Body of pancreas (tissue), 4 donors: ENCODE results near the gene SIN3B. TPM values are rescaled to one million over a fixed set of nuclear protein-coding genes. Genes with fewer than 3 reads are reported as not detected.
"Not testable (repeated sequence)": the region's sequence is repeated elsewhere in the genome, so short reads cannot be mapped to it uniquely, and the experiment has no call there.

ENCODE experiments used
- ATAC-seq: fragments of 150-250 bp; one replicate; pipeline ENCODE4 v1.9.1; 2016
- DNase-seq, 4 donors: peaks; one replicate each; pipeline ENCODE4 v3.0.0-alpha.2; 2019
- H3K27ac ChIP-seq, 4 donors: fragments of 200-600 bp; sonication (generic); 1 replicate in 3 of 4; 2 replicates in 1 of 4; pipeline versions ENCODE4 v1.5.1 to v1.6.1; 2016 to 2019; ENCODE audit warnings: mild to moderate bottlenecking in 1 of 4, mixed read lengths in 1 of 4, moderate library complexity in 1 of 4
- H3K27me3 ChIP-seq, 2 donors: fragments of 200-600 bp; sonication (generic); one replicate each; pipeline ENCODE4 v1.6.0; 2016; ENCODE audit warnings: mild to moderate bottlenecking in 1 of 2
- H3K36me3 ChIP-seq, 2 donors: fragments of 200-600 bp; sonication (generic); replicated peaks in 1 of 2; 2 replicates each; pipeline ENCODE4 v1.5.1; 2016; ENCODE audit warnings: low read depth in 2 of 2; ENCODE audit not compliant: insufficient read depth in 1 of 2
- H3K4me1 ChIP-seq: fragments of 200-600 bp; sonication (generic); one replicate; pipeline ENCODE4 v1.6.0; 2016
- H3K4me3 ChIP-seq, 2 donors: fragments of 200-600 bp; sonication (generic); 1 replicate in 1 of 2; 2 replicates in 1 of 2; pipeline ENCODE4 v1.5.1; 2016 to 2019
- H3K9me3 ChIP-seq, 3 donors: fragments of 200-600 bp; sonication (generic); 1 replicate in 2 of 3; 2 replicates in 1 of 3; pipeline ENCODE4 v1.5.1; 2016
- CTCF ChIP-seq, 7 experiments: fragments of 450-650 bp in 4 of 7; fragments of 200-600 bp in 3 of 7; sonication (generic) in 3 of 7; IDR thresholded peaks; one replicate each; pipeline ENCODE4 v1.5.1; 2016 to 2019; ENCODE audit warnings: antibody characterized with exemption in 7 of 7
- POLR2A ChIP-seq, 3 donors: fragments of 450-650 bp; IDR thresholded peaks; one replicate each; pipeline ENCODE4 v1.6.1; 2016; ENCODE audit warnings: antibody characterized with exemption in 3 of 3, mild to moderate bottlenecking in 2 of 3
- WGBS, 2 donors: methylation state at CpG; one replicate each; pipeline ENCODE4 v1.1.5; 2017; 5-methylcytosine and 5-hydroxymethylcytosine counted together
- intact Hi-C: fragments of 100-400 bp; cut with DNase I; formaldehyde crosslinking; loops from one replicate; pipeline ENCODE4 v1.15.1; 2023
- total RNA-seq, 2 donors: library from RNA; depleted of rRNA; stranded (reverse); fragments of >200 nt; gene quantifications; one replicate each; pipeline ENCODE4 v1.1.0, GENCODE V29; 2016

Gene SIN3B
- total RNA-seq, 2 donors from 2014 or later = 21.5 to 71.2 TPM

- no peak overlapping the region for H3K27ac ChIP-seq
- H3K9me3 ChIP-seq = no peaks in the 10 kb centered on the region
- H3K27me3 ChIP-seq = no peaks in the 10 kb centered on the region
- H3K4me3 ChIP-seq = no peak overlapping the region
- 91 to 100% methylated on average over 3 of the region's 3 CpGs for WGBS, 2 donors
- no peak for ATAC-seq
- TF ChIP-seq POLR2A (IDR thresholded peaks at IDR 0.05) = no peak
- TF ChIP-seq CTCF (IDR thresholded peaks at IDR 0.05) = no peak
- peaks cover 17% of the 10 kb centered on the region in 2 donors for H3K36me3 ChIP-seq
- intact Hi-C loops = no loop called here
- no peaks in the 10 kb centered on the region for H3K4me1 ChIP-seq
- DNase-seq = no peak
Measured at GRCh38 chr19:16873594-16873993, 44.4 kb downstream of the SIN3B start.

GRCh38 chr19:16874250-16874977, 45.2 kb downstream of the SIN3B start:
- intact Hi-C loops = no loop called here
- Histone ChIP-seq H3K4me1 (no peaks in the 10 kb centered on the region), H3K27ac (no peak overlapping the region), H3K9me3 (no peaks in the 10 kb centered on the region), H3K27me3 (no peaks in the 10 kb centered on the region), H3K36me3 (peaks cover 17 to 20% of the 10 kb centered on the region in 2 donors), H3K4me3 (no peak overlapping the region)
- DNase-seq = no peak
- 92 to 94% methylated on average over 1 of the region's 1 CpG for WGBS, 2 donors
- no peak for ATAC-seq
- TF ChIP-seq CTCF (IDR thresholded peaks at IDR 0.05) (no peak), POLR2A (IDR thresholded peaks at IDR 0.05) (no peak)

GRCh38 chr19:16874978-16875299, 45.7 kb downstream of the SIN3B start:
- DNase-seq, H3K27ac ChIP-seq, H3K27me3 ChIP-seq, ATAC-seq, H3K9me3 ChIP-seq, H3K4me3 ChIP-seq, H3K4me1 ChIP-seq, intact Hi-C loops: not testable (repeated sequence)
- H3K36me3 ChIP-seq = peaks cover 17 to 20% of the 10 kb centered on the region in 2 donors

GRCh38 chr19:16875584-16876555, 46.7 kb downstream of the SIN3B start:
- Histone ChIP-seq H3K9me3 (peaks cover 0 to 3% (median 0%) of the 10 kb centered on the region in 3 donors), H3K4me1 (no peaks in the 10 kb centered on the region), H3K27ac (no peak overlapping the region), H3K27me3 (no peaks in the 10 kb centered on the region), H3K4me3 (no peak overlapping the region), H3K36me3 (peaks cover 17 to 20% of the 10 kb centered on the region in 2 donors)
- DNase-seq (no peak), ATAC-seq (no peak)
- 87 to 92% methylated on average over 22 to 31 of the region's 39 CpGs for WGBS, 2 donors
- TF ChIP-seq CTCF (IDR thresholded peaks at IDR 0.05) = no peak
- TF ChIP-seq POLR2A (IDR thresholded peaks at IDR 0.05) = no peak
- intact Hi-C loops = no loop called here

- WGBS, 2 donors = 76 to 91% methylated on average over 10 to 12 of the region's 12 CpGs
- ATAC-seq (peak; percentile 16), DNase-seq (no peak)
- Histone ChIP-seq H3K4me1 (no peaks in the 10 kb centered on the region), H3K9me3 (peaks cover 0 to 13% (median 0%) of the 10 kb centered on the region in 3 donors), H3K27ac (no peak overlapping the region), H3K36me3 (peaks cover 17 to 18% of the 10 kb centered on the region in 2 donors), H3K4me3 (no peak overlapping the region), H3K27me3 (no peaks in the 10 kb centered on the region)
- TF ChIP-seq POLR2A (IDR thresholded peaks at IDR 0.05) = no peak
- no peak for TF ChIP-seq CTCF (IDR thresholded peaks at IDR 0.05)
- intact Hi-C loops = no loop called here
Measured at GRCh38 chr19:16876904-16877361, 47.7 kb downstream of the SIN3B start.
